ENCODE results near the gene LBH. TPM values are rescaled to one million over a fixed set of nuclear protein-coding genes. Genes with fewer than 3 reads are reported as not detected.

The LBH gene
- total RNA-seq, 1 donor from 2014 or later = 115 TPM

Other genes with a start within 250 kb of the LBH start
- 61.9 TPM for gene YPEL5, start 84.5 kb upstream of the LBH start, total RNA-seq
- gene LCLAT1, start 215.7 kb downstream of the LBH start, total RNA-seq = 26.3 TPM